HEK293 (cell line): ENCODE measurements around the gene CLPTM1.
A peak's percentile ranks its signal among the peaks of the same experiment; 100 is the strongest.

Source experiments
- CTCF ChIA-PET: fragments of 350-600 bp; formaldehyde crosslinking; extraction: SDS; loops from one replicate; lab custom pipeline; 2021; ENCODE audit warnings: antibody characterized with exemption; lab: Yijun Ruan, JAX
- POLR2A ChIA-PET: fragments of 300-600 bp; formaldehyde crosslinking; extraction: SDS; loops from one replicate; lab custom pipeline; 2020; ENCODE audit warnings: antibody characterized with exemption, inconsistent platforms; lab: Yijun Ruan, JAX
- H3K27ac ChIP-seq: fragments of 200-500 bp; sonication (Bioruptor generic); 2 replicates; pipeline ENCODE4 v1.5.1; 2014; ENCODE audit warnings: low read depth, low read length, control low read depth, inconsistent platforms; ENCODE audit errors: extremely low read depth
- H3K36me3 ChIP-seq, 2 experiments: fragments of 200-500 bp in 1 of 2; sonication (Bioruptor generic) in 1 of 2; 1 replicate in 1 of 2; 2 replicates in 1 of 2; pipeline ENCODE4 v1.5.1; 2014 to 2017; ENCODE audit warnings: inconsistent platforms in 2 of 2, low read length in 2 of 2; ENCODE audit not compliant: control insufficient read depth in 2 of 2, insufficient read depth in 1 of 2
- H3K4me1 ChIP-seq: fragments of 200-500 bp; sonication (Bioruptor generic); 2 replicates; pipeline ENCODE4 v1.5.1; 2014; ENCODE audit warnings: mild to moderate bottlenecking, low read length, inconsistent platforms; ENCODE audit not compliant: control insufficient read depth, insufficient read depth
- H3K4me3 ChIP-seq: 2 replicates; pipeline ENCODE4 v1.5.1; 2011; ENCODE audit warnings: low read depth, mild to moderate bottlenecking, control low read depth, low read length, moderate library complexity
- H3K9me3 ChIP-seq: fragments of 200-500 bp; sonication (Bioruptor generic); 2 replicates; pipeline ENCODE4 v1.5.1; 2014; ENCODE audit warnings: low read depth, low read length, inconsistent platforms; ENCODE audit not compliant: control insufficient read depth, insufficient read depth
- INSM2 ChIP-seq: fragments of 450-650 bp; formaldehyde crosslinking; IDR thresholded peaks from 2 replicates; pipeline ENCODE4 v1.5.1; 2016; ENCODE audit warnings: missing biosample characterization, missing genetic modification characterization
- OVOL3 ChIP-seq: fragments of 450-650 bp; formaldehyde crosslinking; IDR thresholded peaks from 2 replicates; pipeline ENCODE4 v1.5.1; 2016; ENCODE audit warnings: missing biosample characterization, missing genetic modification characterization
- SP2 ChIP-seq: fragments of 450-650 bp; formaldehyde crosslinking; IDR thresholded peaks from 2 replicates; pipeline ENCODE4 v1.5.1; 2016; ENCODE audit warnings: missing biosample characterization, missing genetic modification characterization
- ZBTB20 ChIP-seq: fragments of 450-650 bp; formaldehyde crosslinking; IDR thresholded peaks from 2 replicates; pipeline ENCODE4 v1.5.1; 2016; ENCODE audit warnings: missing biosample characterization, missing genetic modification characterization
- ZBTB21 ChIP-seq: fragments of 450-650 bp; formaldehyde crosslinking; IDR thresholded peaks from 2 replicates; pipeline ENCODE4 v1.5.1; 2017; ENCODE audit warnings: missing biosample characterization, missing genetic modification characterization
- ZNF121 ChIP-seq: fragments of 450-650 bp; formaldehyde crosslinking; IDR thresholded peaks from 2 replicates; pipeline ENCODE4 v1.5.1; 2016; ENCODE audit warnings: missing biosample characterization, missing genetic modification characterization
- ZNF146 ChIP-seq: fragments of 450-650 bp; formaldehyde crosslinking; IDR thresholded peaks from 2 replicates; pipeline ENCODE4 v1.5.1; 2016; ENCODE audit warnings: missing biosample characterization, missing genetic modification characterization
- ZNF239 ChIP-seq: fragments of 450-650 bp; formaldehyde crosslinking; IDR thresholded peaks from 2 replicates; pipeline ENCODE4 v1.5.1; 2016; ENCODE audit warnings: missing biosample characterization, missing genetic modification characterization
- ZNF292 ChIP-seq: fragments of 450-650 bp; formaldehyde crosslinking; IDR thresholded peaks from 2 replicates; pipeline ENCODE4 v1.5.1; 2016; ENCODE audit warnings: low read depth, missing biosample characterization, missing genetic modification characterization, borderline replicate concordance
- ZNF423 ChIP-seq: fragments of 450-650 bp; formaldehyde crosslinking; IDR thresholded peaks from 2 replicates; pipeline ENCODE4 v1.5.1; 2016; ENCODE audit warnings: missing biosample characterization, missing genetic modification characterization
- ZNF501 ChIP-seq: fragments of 450-650 bp; formaldehyde crosslinking; IDR thresholded peaks from 2 replicates; pipeline ENCODE4 v1.5.1; 2016; ENCODE audit warnings: missing biosample characterization, missing genetic modification characterization
- ZNF510 ChIP-seq: fragments of 450-650 bp; formaldehyde crosslinking; IDR thresholded peaks from 2 replicates; pipeline ENCODE4 v1.5.1; 2018; ENCODE audit warnings: mild to moderate bottlenecking, missing genetic modification characterization, missing biosample characterization; ENCODE audit not compliant: insufficient replicate concordance
- ZNF560 ChIP-seq: fragments of 450-650 bp; formaldehyde crosslinking; IDR thresholded peaks from 2 replicates; pipeline ENCODE4 v1.5.1; 2017; ENCODE audit warnings: missing biosample characterization, missing genetic modification characterization, borderline replicate concordance
- ZNF561 ChIP-seq: fragments of 450-650 bp; IDR thresholded peaks from 2 replicates; pipeline ENCODE4 v1.5.1; 2018; ENCODE audit warnings: missing biosample characterization, missing genetic modification characterization, borderline replicate concordance
- ZNF747 ChIP-seq: fragments of 450-650 bp; formaldehyde crosslinking; IDR thresholded peaks from 2 replicates; pipeline ENCODE4 v1.5.1; 2016; ENCODE audit warnings: missing biosample characterization, missing genetic modification characterization
- ZNF776 ChIP-seq: fragments of 450-650 bp; formaldehyde crosslinking; IDR thresholded peaks from 2 replicates; pipeline ENCODE4 v1.5.0; 2017; ENCODE audit warnings: missing biosample characterization, missing genetic modification characterization, borderline replicate concordance
- TF ChIP-seq, protein P1 (sequence below): fragments of 450-650 bp; formaldehyde crosslinking; IDR thresholded peaks from 2 replicates; pipeline ENCODE4 v1.5.1; 2016; ENCODE audit warnings: missing biosample characterization, missing genetic modification characterization, borderline replicate concordance
- TF ChIP-seq, protein P2 (sequence below): fragments of 450-650 bp; formaldehyde crosslinking; IDR thresholded peaks from 2 replicates; pipeline ENCODE4 v1.5.1; 2017; ENCODE audit warnings: missing biosample characterization, missing genetic modification characterization

The CLPTM1 gene

DNA sequence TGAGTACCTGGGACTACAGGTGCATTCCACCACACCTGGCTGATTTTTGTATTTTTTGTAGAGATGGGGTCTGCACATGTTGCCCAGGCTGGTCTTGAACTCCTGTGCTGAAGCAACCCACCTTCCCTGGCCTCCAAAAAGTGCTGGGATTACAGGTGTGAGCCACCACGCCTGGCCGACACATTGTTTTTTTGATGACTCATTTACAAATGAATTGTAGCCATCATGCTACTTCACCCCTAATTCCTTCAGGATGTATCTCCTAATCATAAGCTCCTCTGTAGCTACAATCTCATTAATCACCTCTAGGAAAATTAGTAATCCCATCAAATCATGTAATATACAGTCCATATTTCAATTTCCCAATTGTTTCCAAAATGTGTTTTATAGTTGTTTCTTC, 64.0 kb downstream of the CLPTM1 start:
- TF ChIP-seq, protein P1, sequence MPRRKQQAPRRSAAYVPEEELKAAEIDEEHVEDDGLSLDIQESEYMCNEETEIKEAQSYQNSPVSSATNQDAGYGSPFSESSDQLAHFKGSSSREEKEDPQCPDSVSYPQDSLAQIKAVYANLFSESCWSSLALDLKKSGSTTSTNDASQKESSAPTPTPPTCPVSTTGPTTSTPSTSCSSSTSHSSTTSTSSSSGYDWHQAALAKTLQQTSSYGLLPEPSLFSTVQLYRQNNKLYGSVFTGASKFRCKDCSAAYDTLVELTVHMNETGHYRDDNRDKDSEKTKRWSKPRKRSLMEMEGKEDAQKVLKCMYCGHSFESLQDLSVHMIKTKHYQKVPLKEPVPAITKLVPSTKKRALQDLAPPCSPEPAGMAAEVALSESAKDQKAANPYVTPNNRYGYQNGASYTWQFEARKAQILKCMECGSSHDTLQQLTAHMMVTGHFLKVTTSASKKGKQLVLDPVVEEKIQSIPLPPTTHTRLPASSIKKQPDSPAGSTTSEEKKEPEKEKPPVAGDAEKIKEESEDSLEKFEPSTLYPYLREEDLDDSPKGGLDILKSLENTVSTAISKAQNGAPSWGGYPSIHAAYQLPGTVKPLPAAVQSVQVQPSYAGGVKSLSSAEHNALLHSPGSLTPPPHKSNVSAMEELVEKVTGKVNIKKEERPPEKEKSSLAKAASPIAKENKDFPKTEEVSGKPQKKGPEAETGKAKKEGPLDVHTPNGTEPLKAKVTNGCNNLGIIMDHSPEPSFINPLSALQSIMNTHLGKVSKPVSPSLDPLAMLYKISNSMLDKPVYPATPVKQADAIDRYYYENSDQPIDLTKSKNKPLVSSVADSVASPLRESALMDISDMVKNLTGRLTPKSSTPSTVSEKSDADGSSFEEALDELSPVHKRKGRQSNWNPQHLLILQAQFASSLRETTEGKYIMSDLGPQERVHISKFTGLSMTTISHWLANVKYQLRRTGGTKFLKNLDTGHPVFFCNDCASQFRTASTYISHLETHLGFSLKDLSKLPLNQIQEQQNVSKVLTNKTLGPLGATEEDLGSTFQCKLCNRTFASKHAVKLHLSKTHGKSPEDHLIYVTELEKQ = no peak
- TF ChIP-seq ZNF121 (tag by site-specific recombination) = peak; percentile 84; the same call in 1 of the 2 replicates
- H3K4me3 ChIP-seq = no peak overlapping the region
- H3K4me1 ChIP-seq = no peaks in the 10 kb centered on the region; the same call in 1 of the 2 replicates
- no peak overlapping the region for H3K27ac ChIP-seq
- ChIA-PET CTCF (interaction anchor here (0.6 to 0.8 kb wide), 3 partner anchors 27 to 146 kb away, joined by 3 to 4 read pairs (median 4); no protein-coding TSS in a partner anchor), POLR2A (interaction anchor here (2.0 kb wide), 1 partner anchor 20 kb away, joined by 7 read pairs; the partner anchor contains the start of gene CLASRP)
- H3K9me3 ChIP-seq = no peaks in the 10 kb centered on the region
- no peaks in the 10 kb centered on the region; a peak in 1 of 3 replicates for H3K36me3 ChIP-seq

DNA sequence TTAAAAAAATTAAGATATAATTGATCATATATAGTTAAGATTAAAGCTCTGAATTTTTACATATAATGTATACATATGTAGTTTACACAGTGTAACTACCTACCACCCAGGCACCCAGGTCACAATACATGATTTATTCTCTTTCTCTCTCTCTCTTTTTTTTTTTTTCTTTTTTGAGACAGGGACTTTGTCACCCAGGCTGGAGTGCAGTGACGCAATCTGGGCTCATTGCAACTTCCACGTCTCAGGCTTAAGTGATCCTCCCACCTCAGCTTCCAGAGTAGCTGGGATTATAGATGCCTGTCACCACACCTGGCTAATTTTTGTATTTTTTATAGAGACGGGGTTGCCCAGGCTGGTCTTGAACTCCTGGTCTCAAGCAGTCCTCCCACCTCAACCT, 64.9 kb downstream of the CLPTM1 start:
- CTCF ChIA-PET = interaction anchor here (0.6 to 0.7 kb wide), 2 partner anchors 9 to 29 kb away, joined by 3 to 6 read pairs; no protein-coding TSS in a partner anchor
- H3K36me3 ChIP-seq = no peaks in the 10 kb centered on the region; a peak in 1 of 3 replicates
- H3K4me3 ChIP-seq = no peak overlapping the region
- POLR2A ChIA-PET = interaction anchor here (2.0 kb wide), 1 partner anchor 19 kb away, joined by 7 read pairs; the partner anchor contains the start of gene CLASRP
- no peaks in the 10 kb centered on the region; the same call in 1 of the 2 replicates for H3K4me1 ChIP-seq
- TF ChIP-seq ZNF146 (no peak), ZNF239 (tag by site-specific recombination) (no peak), ZBTB21 (tag by site-specific recombination) (no peak), ZNF423 (tag by site-specific recombination) (no peak), ZNF510 (tag by site-specific recombination) (no peak), INSM2 (tag by site-specific recombination) (no peak), OVOL3 (tag by site-specific recombination) (no peak), ZNF747 (tag by site-specific recombination) (no peak), ZBTB20 (tag by site-specific recombination) (no peak), ZNF776 (tag by site-specific recombination) (no peak), ZNF561 (tag by site-specific recombination) (no peak), ZNF560 (tag by site-specific recombination) (no peak), ZNF501 (tag by site-specific recombination) (no peak), ZNF292 (no peak), SP2 (tag by site-specific recombination) (no peak)
- TF ChIP-seq, protein P2, sequence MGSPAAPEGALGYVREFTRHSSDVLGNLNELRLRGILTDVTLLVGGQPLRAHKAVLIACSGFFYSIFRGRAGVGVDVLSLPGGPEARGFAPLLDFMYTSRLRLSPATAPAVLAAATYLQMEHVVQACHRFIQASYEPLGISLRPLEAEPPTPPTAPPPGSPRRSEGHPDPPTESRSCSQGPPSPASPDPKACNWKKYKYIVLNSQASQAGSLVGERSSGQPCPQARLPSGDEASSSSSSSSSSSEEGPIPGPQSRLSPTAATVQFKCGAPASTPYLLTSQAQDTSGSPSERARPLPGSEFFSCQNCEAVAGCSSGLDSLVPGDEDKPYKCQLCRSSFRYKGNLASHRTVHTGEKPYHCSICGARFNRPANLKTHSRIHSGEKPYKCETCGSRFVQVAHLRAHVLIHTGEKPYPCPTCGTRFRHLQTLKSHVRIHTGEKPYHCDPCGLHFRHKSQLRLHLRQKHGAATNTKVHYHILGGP (tag by site-specific recombination) = no peak
- no peak overlapping the region for H3K27ac ChIP-seq
- H3K9me3 ChIP-seq = no peaks in the 10 kb centered on the region
